Jurkat, Clone E6-1 (cell line): ENCODE data around the gene MED27.

ENCODE experiments used
- DNase-seq: peaks from one replicate; pipeline ENCODE4 v3.0.0-alpha.2; 2011; ENCODE audit warnings: low read depth, low spot score
- H3K4me3 ChIP-seq: 2 replicates; pipeline ENCODE4 v1.5.1; 2011; ENCODE audit warnings: mild to moderate bottlenecking, low read length, control low read depth, moderate library complexity

Gene MED27

DNA sequence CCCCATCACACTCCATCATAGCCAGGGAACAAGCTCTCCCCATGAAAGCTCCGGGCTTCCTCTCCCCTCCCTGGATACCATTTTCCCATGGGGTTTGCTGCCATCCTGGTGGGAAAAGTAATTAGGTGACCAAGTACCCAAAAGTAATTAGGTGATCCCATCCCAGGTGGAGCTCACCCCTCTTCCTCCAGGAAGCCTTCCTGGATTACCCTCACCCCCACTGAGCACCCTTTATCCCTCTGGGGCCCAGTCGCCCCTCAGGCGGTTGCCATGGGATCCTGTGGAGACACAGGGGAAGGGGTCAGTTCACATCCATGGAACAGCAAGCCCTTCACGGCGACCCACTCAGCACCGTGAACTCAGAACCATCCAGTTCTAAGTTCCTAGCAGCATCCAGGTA is 265.0 kb downstream of the MED27 start:
- DNase-seq, result no peak
- no peak overlapping the region for H3K4me3 ChIP-seq

DNA sequence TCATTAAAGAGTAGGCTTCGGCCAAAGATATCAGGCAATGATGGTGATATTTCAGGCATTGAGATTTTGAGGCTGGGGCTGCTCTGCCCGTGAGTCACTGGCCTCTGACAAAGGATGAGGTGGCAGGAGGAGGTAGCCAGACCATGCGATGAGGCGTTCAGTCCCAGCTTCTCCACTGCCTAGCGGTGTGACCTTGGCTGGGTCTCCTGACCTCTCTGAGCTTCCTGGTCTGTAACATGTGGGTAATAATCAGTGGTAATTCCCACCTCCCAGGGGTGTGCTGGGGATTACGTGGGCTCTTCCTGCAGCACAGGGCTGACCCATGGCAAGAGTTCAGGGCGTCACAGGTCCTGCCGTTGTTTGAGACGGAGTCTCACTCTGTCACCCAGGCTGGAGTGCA is 266.6 kb downstream of the MED27 start:
- no peak for DNase-seq

DNA sequence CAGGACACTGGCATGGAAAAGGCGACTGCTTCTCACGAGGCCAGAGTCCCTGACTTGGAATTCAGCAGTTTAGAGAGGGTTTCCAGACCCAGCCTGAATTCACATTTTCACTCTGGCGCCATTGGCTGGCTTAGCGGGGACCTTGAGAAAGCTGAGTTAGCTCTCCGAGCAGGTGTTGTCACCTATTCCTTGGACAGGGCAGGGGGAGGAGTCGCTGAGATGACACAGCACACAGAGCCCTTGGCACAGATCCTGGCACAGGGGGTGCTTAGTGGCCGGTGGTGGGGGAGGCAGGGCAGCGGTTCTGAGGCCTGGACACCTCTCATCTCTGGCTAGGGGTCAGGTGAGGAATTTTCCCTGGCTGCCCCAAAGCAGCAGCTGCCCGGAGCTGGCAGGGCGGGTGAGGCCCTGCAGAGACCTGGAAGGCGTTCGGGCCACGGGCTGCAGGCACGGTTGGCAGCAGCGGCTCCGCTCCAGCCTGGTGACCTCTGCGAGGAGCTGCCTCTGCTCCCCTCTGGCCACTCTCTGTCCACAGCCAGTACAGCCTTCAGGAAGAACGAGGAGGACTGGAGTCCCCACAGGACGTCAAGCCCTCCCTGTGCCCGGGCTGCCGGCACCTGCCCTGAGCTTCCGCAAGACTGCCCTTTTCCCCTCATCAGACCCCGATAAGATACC is 267.4 kb downstream of the MED27 start:
- no peak for DNase-seq

More for the DNA sequence above, 266.6 kb downstream of the MED27 start:
- H3K4me3 ChIP-seq, result no peak overlapping the region

DNA sequence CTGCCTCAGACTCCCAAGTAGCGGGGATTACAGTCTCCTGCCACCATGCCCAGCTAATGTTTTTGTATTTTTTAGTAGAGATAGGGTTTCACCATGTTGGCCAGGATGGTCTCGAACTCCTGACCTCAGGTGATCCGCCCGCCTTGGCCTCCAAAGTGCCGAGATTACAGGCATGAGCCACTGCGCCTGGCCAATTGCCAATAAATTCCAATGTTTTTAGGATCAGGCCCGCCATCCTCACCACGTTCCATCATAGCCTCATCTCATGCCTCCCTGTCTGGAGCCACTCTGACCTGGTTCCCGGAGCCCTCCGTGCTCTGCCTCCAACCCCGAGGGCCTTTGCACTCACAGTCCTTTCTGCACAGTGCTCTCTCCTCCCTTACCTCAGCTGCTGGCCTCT is 268.3 kb downstream of the MED27 start:
- DNase-seq, result no peak

More for the DNA sequence above, 267.4 kb downstream of the MED27 start:
- H3K4me3 ChIP-seq, result no peak overlapping the region

DNA sequence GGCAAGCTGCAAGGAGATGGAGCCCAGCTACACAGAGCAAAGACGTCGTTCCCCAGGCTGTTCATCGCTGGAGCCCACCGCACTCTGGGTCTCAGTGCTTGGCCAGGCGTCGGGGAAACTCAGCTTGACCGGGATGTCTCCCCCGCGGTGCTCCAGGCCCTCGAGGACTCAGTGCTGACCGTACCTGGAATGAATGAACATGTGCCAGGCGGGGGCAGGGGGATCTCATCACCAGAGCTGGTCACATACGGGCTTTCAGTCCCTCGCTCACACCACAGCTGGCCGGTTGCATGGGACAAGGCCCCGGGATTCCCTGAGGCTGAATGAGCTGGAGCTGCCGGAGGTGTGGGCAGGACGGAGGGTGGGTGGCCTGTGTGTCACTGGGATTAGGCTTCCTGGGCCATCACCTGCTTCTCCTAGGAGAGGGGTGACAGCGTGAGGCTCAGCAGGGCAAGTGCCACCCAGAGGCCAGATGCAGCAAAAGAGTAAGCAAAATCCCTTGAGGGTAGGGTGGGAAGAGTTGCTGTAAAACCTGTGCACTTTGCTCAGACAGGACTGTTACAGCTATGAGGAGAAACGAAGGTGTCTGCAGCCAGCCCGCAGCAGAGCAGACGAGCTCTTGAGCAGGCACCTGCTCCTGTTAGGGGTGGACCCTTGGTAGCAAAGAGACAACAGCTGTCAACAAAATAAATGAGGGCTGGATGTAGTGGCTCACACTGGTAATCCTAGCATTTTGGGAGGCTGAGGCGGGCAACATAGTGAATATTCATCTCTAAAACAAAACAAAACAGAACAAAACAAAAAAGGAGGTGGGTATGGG is 269.1 kb downstream of the MED27 start:
- DNase-seq, result no peak
- no peak overlapping the region for H3K4me3 ChIP-seq

More for the DNA sequence above, 268.3 kb downstream of the MED27 start:
- no peak overlapping the region for H3K4me3 ChIP-seq
